ENCODE measurements around the gene LIFR.

DNA sequence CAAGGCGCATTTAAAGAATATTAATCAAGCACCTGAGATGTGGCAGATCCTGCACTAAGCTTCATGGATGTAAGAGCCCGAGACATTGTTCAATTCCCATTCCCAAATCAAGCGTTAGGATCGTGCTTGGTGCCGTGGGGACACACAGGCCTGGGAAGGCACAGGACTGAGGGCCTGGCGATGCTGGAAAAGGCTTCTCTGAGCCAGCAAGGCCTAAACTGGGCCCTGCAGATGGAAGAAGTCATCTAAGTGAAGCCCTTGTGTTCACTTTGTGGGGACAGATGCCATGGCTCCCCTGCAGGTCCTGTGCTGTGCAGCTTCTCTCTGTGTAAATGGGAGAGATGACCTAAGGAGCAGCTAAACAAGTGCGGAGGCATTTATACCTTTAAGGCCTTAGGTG is 83.9 kb downstream of the LIFR start:
- TF ChIP-seq CTCF (conservative IDR thresholded peaks at IDR 0.05; ENCODE audit: low read depth, low read length) (no peak), EZH2 (IDR thresholded peaks at IDR 0.05; ENCODE audit: borderline replicate concordance, low read depth, low read length, poor library complexity, severe bottlenecking) (no peak)

Measured in A673 (cell line).